ENCODE data around the gene LSM11.

DNA sequence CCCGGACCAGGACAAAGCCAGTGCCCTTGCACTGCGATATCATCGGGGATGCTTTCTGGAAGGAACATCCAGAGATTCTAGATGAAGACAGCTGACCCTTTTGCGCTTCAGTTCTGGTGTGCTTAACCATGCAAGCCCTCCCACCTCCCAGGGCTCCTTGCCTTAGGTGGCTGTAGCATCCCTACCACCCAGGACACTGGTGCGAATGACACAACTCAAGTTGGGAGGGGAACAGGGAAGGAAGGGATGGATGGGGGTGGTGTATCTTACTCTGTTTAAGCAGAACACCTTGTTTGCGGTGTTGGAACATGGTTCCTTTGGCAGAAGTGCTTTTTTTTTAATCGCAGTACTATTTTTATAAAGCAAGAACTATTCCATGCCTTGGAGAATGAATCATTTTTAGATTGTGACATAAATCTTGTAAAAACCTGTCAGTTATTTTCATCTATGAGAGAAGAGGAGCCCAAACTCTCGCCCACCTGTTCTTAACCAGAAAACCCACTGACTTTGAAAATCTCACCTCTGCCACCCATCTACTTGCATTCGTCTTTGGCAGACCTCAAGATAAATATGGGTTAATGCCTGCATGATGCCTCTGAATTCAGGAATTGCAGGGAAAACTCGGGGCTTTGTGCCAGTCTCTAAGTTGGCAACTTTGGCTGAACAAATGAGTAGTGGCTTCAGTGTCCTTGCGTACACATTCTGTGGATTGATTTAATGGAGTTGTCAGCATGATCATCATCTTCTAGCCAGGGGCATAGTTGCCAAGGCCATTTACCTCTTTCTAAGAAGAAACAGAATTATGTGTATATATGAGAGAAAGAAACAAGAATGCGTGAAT lies 3.9 kb upstream of the LSM11 start:
- TF ChIP-seq, protein P1, sequence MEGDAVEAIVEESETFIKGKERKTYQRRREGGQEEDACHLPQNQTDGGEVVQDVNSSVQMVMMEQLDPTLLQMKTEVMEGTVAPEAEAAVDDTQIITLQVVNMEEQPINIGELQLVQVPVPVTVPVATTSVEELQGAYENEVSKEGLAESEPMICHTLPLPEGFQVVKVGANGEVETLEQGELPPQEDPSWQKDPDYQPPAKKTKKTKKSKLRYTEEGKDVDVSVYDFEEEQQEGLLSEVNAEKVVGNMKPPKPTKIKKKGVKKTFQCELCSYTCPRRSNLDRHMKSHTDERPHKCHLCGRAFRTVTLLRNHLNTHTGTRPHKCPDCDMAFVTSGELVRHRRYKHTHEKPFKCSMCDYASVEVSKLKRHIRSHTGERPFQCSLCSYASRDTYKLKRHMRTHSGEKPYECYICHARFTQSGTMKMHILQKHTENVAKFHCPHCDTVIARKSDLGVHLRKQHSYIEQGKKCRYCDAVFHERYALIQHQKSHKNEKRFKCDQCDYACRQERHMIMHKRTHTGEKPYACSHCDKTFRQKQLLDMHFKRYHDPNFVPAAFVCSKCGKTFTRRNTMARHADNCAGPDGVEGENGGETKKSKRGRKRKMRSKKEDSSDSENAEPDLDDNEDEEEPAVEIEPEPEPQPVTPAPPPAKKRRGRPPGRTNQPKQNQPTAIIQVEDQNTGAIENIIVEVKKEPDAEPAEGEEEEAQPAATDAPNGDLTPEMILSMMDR (IDR thresholded peaks at IDR 0.05), result no peak
- no peak for TF ChIP-seq POLR2A (IDR thresholded peaks at IDR 0.05)
